HepG2 (cell line): ENCODE data around the gene UAP1.

Source experiments
- ATF2 ChIP-seq: sonication (generic); formaldehyde crosslinking; IDR thresholded peaks from 2 replicates; pipeline ENCODE4 v1.4.0; 2020; ENCODE audit warnings: missing genetic modification reagents
- ATF6 ChIP-seq: sonication (generic); formaldehyde crosslinking; conservative IDR thresholded peaks from 2 replicates; pipeline ENCODE4 v1.4.0; 2020; ENCODE audit warnings: missing genetic modification reagents
- CTCF ChIP-seq: sonication (generic); formaldehyde crosslinking; IDR thresholded peaks from 2 replicates; pipeline ENCODE4 v1.5.0; 2020; ENCODE audit warnings: mild to moderate bottlenecking, missing genetic modification reagents, moderate library complexity
- EED ChIP-seq: sonication (generic); formaldehyde crosslinking; IDR thresholded peaks from 2 replicates; pipeline ENCODE4 v1.5.0; 2020; ENCODE audit warnings: mild to moderate bottlenecking, missing genetic modification reagents
- EHMT2 ChIP-seq: fragments of 200-600 bp; sonication (generic); IDR thresholded peaks from 2 replicates; pipeline ENCODE4 v1.7.0; 2017; ENCODE audit warnings: antibody characterized with exemption, low read depth, low read length, borderline replicate concordance
- MAF1 ChIP-seq: sonication (generic); formaldehyde crosslinking; IDR thresholded peaks from 2 replicates; pipeline ENCODE4 v1.5.0; 2020; ENCODE audit warnings: missing genetic modification reagents, borderline replicate concordance
- MXI1 ChIP-seq: IDR thresholded peaks from 3 replicates; pipeline ENCODE4 v1.6.1; 2012; ENCODE audit warnings: low read depth, low read length, inconsistent platforms, borderline replicate concordance
- TCF7L2 ChIP-seq: IDR thresholded peaks from 2 replicates; pipeline ENCODE4 v1.6.1; 2011; ENCODE audit warnings: mild to moderate bottlenecking, low read depth, low read length, moderate library complexity
- TEF ChIP-seq: sonication (generic); formaldehyde crosslinking; IDR thresholded peaks from 2 replicates; pipeline ENCODE4 v1.5.0; 2020; ENCODE audit warnings: missing genetic modification reagents
- ZKSCAN8 ChIP-seq: IDR thresholded peaks from 2 replicates; pipeline ENCODE4 v1.6.1; 2016; ENCODE audit warnings: borderline replicate concordance, missing genetic modification reagents, missing compliant biosample characterization
- ZNF317 ChIP-seq: sonication (generic); formaldehyde crosslinking; IDR thresholded peaks from 2 replicates; pipeline ENCODE4 v1.5.0; 2020; ENCODE audit warnings: mild to moderate bottlenecking, missing genetic modification reagents
- ZNF562 ChIP-seq: sonication (generic); formaldehyde crosslinking; IDR thresholded peaks from 2 replicates; pipeline ENCODE4 v1.8.0; 2022; ENCODE audit warnings: missing genetic modification reagents, borderline replicate concordance

- TF ChIP-seq ZKSCAN8 (CRISPR knock-in tag) (no peak), TEF (CRISPR knock-in tag) (no peak), ZNF317 (CRISPR knock-in tag) (no peak), EHMT2 (no peak), CTCF (CRISPR knock-in tag) (no peak), TCF7L2 (no peak), ATF2 (no peak), MXI1 (no peak), ATF6 (CRISPR knock-in tag) (no peak), MAF1 (CRISPR knock-in tag) (no peak), ZNF562 (CRISPR knock-in tag) (no peak), EED (CRISPR knock-in tag) (no peak)
Observed at GRCh38 chr1:162571696-162572095, 10.2 kb downstream of the UAP1 start.
